Astrocyte of the cerebellum (primary cell): ENCODE measurements around the gene RBM19.

Experiments used
- DNase-seq: peaks from one replicate; pipeline ENCODE4 v3.0.0-alpha.2; 2011; ENCODE audit warnings: low read depth
- H3K4me3 ChIP-seq: 2 replicates; pipeline ENCODE4 v1.5.1; 2011; ENCODE audit warnings: mild to moderate bottlenecking, low read depth, low read length, moderate library complexity
- in situ Hi-C: cut with HindIII; loops from 2 replicates; pipeline ENCODE4 v1.10.0; 2017; ENCODE audit warnings: low sequenced_read_pairs
- TF ChIP-seq, protein P1 (sequence below): IDR thresholded peaks from 2 replicates; pipeline ENCODE4 v1.5.1; 2012; ENCODE audit warnings: low read length, low read depth, moderate library complexity, mild to moderate bottlenecking; ENCODE audit errors: missing control alignments

RBM19 gene

DNA sequence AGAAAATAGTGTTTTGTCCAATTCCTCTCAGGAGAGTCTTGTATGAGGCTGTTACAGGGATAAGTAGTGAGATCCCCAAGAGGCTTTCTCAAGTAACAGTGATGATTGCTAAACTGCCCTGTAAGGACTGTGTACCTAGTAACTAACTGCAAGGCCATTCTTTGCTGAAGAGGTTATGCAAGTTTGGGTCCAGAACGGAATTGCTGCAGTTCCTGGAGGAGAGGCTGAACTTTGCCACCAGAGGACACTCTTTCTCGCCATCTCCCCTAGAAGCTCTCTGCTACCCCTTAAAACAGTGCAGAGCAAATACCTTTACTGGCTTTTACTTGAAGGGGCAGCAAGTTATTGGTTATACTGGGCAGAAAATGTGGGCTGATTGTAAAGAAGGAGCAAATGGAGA is 180.0 kb downstream of the RBM19 start:
- H3K4me3 ChIP-seq: no peak overlapping the region
- in situ Hi-C loops: no loop called here
- TF ChIP-seq, protein P1, sequence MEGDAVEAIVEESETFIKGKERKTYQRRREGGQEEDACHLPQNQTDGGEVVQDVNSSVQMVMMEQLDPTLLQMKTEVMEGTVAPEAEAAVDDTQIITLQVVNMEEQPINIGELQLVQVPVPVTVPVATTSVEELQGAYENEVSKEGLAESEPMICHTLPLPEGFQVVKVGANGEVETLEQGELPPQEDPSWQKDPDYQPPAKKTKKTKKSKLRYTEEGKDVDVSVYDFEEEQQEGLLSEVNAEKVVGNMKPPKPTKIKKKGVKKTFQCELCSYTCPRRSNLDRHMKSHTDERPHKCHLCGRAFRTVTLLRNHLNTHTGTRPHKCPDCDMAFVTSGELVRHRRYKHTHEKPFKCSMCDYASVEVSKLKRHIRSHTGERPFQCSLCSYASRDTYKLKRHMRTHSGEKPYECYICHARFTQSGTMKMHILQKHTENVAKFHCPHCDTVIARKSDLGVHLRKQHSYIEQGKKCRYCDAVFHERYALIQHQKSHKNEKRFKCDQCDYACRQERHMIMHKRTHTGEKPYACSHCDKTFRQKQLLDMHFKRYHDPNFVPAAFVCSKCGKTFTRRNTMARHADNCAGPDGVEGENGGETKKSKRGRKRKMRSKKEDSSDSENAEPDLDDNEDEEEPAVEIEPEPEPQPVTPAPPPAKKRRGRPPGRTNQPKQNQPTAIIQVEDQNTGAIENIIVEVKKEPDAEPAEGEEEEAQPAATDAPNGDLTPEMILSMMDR: no peak
- no peak for DNase-seq

DNA sequence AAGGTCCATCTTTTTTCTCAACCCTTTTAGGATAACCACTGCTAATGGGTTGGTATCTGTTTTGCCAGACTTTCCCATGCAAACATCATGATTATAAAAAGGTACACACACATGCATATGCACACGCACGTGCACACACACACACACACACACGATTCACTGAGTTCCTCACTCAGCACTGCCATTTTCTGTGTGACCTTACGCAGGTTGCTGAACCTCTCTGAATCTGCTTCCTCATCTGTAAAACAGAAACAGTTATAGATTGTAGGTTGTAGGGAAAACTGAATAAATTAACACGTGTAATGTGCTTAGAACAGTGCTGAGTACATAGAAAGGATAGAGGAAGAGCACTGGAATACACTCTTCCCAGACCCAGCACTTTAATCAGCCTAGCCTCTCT is 182.3 kb downstream of the RBM19 start:
- no peak for DNase-seq
- H3K4me3 ChIP-seq: no peak overlapping the region
- TF ChIP-seq, protein P1: no peak
- in situ Hi-C loops: no loop called here

DNA sequence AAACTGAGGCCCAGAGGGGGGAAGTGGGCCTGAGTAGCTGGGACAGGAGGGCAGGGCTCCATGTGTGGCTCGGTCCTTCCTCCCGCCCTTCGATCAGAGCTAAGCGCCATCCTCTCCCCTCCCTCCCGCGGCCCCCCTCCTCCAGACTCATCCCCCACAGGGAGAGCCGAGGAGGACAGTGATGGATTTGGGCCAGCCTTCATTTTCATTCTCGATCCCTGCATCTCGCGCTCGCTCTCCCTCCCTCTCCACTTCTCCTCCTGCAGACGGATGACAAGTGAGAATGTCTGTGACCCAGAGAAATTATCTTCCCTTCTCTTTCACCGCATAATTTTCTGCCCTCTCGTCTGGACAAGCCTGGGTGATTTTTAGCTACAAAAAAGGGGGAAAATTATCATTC is 183.3 kb downstream of the RBM19 start:
- in situ Hi-C loops: no loop called here
- no peak overlapping the region for H3K4me3 ChIP-seq
- TF ChIP-seq, protein P1: no peak
- no peak for DNase-seq

DNA sequence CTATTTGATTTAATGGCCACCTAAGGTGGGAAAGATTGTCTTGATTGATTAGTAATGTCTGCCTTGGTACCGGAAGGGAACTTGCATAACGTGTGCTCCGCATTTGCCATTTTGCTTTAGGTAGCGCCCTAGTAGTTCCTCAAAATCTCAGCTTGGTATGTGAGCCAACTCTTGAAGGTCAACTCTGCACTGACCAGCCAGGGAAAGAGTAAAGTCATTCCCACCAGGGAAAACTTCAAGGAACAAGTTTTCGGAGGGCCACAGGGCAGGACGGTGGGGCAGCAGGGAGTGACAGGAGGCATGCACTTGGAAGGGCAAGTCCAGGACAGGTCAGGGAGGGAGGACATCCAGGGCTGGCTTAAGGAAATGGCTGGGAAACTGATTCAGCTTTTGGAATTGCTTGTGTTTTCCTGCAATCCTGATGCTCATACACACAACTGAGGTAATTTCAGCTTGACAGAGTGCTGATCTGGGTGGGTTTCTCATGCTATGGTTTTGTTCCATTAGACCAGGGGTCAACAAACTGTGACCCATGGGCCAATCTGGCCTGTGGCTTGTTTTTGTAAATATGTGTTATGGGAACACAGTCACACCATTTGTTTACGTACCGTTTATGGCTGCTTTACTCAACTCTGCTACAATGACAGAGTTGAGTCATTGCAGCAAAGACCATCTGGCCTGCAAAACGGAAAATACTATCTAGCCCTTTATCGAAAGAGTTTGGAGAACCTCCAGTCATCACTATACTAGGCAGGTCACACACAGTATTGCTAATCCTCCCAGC is 184.5 kb downstream of the RBM19 start:
- in situ Hi-C loops: no loop called here
- TF ChIP-seq, protein P1: no peak
- no peak overlapping the region for H3K4me3 ChIP-seq
- DNase-seq: no peak

DNA sequence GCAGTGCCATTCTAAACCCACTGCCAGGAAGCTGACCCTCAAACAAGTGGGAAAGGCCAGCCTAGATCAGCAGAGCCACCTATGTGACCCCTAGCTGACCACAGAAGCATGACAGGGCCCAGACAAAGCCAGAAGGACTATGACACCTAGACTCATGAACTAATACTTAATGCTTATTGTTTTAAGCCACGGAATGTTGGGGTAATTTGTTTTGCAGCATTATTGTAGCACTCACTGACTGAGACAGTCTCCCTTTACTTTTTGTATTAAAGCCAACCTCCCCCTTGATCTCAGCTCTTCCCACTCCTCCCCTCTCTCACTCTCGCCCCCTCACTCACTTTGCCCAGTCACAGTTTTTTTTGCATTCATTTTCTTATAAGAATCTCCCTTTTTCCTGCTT is 186.4 kb downstream of the RBM19 start:
- in situ Hi-C loops: no loop called here
- DNase-seq: no peak
- H3K4me3 ChIP-seq: no peak overlapping the region
- TF ChIP-seq, protein P1: no peak

DNA sequence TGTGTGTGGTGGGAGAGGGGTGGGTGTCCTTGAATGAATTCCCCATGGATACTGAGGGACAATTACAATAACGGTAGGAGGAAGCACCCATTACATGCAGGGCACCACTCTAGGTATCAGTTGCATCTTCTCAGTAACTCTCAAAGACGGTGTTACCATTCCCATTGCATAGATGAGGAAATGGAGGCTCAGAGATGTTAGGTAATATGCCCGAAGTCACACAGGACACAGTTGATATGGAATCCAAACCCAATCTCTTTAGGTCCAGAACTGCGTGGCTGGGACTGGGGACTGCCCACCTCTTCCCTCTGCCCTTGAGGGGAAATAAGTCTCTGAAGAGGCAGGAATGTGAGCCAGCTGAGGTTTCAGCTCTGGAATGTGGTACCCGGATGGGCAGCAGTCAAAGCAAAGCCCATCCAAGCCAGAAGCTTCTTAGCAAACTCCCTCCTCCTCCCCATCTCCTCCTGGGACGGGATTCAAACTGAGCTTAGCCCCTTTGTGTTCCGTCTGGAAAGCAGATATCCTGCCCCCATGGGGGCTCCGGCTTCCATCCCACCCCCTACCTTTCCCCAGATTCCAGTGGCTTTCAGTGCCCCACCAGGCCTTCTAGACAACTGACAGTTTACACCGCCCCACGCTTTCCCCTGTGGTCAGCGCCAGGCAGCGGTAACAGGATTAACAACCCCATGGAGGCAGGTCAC is 187.5 kb downstream of the RBM19 start:
- in situ Hi-C loops: no loop called here
- TF ChIP-seq, protein P1: no peak
- no peak for DNase-seq
- no peak overlapping the region for H3K4me3 ChIP-seq
